Kidney glomerular epithelial cell (primary cell): ENCODE data around the gene FYN.
"Not testable (repeated sequence)": the region's sequence is repeated elsewhere in the genome, so short reads cannot be mapped to it uniquely, and the experiment has no call there.

Source experiments
- DNase-seq: peaks from one replicate; lab custom pipeline; 2025; lab: John Stamatoyannopoulos, UW

Gene FYN

DNA sequence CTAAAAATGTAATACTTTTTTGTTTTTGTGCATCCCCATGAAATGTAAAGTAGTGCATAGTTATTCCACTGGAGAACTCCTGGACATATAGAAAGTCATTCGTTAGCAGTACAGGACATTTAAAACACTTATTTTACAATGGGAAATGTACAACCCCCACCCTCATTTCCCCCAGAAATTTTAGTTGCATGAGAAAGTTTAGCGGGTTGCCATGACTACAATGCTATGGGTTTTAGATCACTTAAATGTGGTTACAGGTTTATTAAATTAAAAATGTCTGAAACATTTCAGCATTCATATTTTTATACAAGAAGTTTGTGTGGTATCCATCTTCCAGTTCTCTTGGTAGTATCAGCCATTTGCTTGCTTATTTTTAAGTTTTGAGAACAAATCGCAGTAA is 212.7 kb downstream of the FYN start:
- DNase-seq: no peak

DNA sequence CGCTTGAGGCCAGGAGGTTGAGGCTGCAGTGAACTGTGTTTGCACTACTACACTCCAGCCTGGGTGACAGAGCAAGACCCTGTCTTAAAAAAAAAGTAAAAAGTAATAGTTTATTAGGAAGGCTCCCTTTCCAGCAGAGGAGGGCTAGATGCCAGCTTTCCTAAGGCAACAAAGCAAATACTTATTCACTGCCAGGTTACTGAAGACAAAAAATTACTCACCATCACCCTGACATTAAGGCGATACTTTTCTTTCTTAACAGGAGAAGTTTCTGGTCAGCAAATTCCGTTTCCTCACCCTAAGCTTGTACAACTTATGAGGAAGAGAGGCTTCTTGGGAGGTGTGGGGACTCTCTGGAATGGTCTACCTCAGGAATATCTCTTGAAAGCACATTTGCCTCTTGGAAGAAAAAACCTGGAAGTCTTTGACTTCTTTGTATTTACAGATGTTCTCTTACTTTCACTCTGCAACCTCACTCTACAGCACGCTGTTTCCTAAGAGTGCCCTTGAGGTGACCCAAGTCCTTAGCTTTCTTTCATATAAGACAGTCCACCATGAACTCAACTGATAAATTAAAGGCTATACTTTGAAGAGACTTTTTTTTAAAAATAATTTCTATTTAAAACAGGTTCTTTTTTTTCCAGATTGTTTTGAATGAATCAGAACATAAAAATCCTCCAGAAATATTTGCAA is 214.6 kb downstream of the FYN start:
- DNase-seq: peak; percentile 5

DNA sequence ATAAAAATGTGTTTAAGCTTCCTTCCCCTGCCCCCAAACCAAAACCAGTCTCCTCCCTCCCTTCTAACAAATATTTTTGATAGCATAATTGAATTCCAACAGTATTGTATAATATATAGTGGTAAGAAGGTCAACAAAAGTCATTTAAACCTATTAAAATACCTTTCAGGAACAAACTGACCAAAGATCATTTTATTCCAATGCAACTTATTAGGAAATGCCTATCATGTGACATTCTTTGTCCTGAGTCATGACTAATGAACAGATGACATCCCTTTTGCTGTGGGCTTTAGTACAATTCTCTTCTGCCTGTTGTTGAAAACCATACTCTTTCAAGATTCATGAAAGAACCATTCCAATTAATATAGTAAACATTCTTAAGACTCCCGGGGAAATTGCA is 216.1 kb downstream of the FYN start:
- peak; percentile 23 for DNase-seq

DNA sequence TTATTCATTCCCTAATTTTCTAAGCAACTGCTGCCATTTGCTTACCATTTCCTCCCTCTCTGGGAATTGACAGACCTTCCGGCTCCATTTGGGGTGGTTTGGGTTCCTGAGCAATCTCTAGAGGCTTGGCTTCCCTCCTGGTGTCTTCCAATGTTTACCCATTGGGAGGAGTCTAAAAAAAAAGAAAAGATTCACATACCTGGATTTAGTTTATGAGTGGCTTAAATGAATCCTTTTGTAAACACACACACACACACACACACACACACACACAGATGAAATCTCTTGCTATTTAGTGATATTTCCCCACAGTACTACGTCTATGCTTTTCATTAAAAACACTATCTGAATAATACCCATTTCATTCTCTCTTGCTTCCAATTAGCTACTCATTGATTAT is 219.3 kb downstream of the FYN start:
- no peak for DNase-seq

DNA sequence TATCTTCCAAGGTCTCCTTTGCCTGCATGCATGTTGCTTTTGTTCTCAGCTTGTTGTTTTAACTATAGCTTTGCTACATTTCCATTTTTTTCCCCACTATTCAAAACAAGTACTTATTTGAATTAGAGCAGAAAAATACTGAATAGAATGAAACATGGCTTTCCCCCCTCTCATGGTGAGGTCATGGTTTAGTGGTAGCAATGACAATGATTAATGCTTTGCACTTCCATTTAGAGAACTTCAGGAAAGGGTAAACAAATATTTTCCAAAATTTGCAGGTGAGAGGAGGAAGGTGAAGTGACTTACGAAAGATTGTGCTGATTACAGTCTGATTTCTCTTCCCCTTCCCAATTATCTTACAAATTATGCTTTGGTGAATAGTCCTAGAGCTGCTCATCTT is 219.8 kb downstream of the FYN start:
- no peak for DNase-seq

DNA sequence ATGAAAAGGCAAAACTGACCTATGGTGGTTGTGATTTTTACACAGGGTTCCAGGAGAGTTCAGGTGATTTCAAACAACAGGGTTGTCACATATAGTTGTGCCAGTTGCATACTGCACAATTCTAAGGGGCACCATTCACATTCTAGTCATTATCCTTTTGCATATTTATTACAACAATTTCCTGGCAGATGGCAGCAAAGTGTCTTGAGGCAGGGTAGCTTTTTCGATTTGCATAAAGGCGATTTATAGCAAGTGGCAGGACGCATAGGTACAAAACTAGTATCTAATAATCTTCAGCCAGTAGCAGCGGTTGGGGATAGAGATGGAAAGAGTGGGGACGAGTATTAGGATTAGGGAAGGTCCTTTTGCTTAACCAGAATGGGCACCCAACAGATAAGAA is 221.1 kb downstream of the FYN start:
- no peak for DNase-seq

DNA sequence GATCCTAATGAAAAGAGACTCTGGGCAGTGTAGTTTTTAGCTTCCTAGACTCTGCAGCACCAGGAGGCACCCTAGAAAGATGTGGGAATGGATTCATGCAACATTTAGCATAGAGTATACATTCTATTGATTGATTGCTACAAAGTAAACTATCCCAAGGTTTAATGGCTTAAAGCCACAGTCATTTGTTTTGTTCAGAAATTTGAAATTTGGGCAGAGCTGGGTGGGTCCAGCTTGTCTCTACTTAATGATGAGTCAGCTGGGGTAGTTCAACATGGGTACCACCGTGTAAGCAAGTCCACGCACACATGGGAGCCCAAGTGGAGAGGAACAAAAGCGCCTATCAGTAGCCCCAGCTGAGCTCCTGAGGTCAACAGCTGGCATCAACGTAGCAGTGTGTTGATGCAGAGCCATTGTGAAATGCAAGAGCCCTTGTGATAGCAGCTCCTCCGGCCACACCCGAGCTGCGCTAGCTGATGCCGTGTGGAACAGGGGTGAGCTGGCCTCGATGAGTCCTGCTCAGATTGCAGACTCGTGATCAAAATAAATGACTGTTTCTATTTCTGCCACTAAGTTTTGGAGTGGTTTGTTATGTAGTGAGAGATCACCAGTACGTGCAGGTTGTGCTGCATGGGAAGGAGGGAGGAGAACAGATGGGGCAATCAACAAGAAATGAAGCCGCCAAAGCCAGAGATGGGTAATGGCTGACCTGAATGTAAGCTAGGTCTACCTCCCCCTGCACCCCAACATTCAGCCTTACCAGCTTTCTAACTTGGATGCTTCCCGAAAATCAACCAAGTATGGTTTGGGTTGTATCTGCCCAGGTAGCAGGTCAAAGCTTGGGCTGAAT is 221.8 kb downstream of the FYN start:
- no peak for DNase-seq

DNA sequence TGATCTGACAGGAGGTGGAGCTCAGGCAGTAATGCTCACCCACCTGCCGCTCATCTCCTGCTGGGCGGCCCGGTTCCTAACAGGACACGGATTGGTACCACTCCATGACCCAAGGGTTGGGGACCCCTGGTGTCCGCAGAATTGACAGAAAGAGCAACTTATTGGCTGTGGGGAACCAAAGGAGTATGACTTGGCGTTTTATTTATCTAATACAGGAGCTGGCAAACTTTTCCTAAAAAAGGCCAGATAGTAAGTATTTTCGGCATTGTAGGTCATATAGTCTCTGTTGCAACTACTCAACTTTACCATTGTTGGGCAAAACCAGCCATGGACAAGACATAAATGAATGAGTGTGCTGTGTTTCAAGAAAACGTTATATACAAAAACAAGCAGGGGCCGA is 223.2 kb downstream of the FYN start:
- DNase-seq: no peak

DNA sequence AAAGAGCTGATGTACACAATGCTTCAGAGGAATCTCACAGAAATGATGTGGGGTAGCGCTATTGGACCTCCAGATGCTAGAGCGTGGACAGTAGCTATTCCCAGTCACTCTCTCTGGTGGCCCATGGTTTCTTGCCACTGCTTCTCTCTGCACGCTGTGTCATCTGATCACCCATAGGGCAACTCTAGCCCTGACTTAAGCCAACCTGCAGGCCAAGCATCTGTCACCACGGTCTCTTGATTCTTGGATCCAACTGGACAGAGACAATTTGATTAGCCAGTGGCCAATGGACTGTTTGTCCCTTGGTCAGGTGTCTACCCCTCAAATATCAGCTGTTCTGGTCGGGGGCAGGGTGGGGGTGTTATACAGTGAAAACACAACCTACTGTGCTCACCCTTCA is 225.2 kb downstream of the FYN start:
- no peak for DNase-seq

DNA sequence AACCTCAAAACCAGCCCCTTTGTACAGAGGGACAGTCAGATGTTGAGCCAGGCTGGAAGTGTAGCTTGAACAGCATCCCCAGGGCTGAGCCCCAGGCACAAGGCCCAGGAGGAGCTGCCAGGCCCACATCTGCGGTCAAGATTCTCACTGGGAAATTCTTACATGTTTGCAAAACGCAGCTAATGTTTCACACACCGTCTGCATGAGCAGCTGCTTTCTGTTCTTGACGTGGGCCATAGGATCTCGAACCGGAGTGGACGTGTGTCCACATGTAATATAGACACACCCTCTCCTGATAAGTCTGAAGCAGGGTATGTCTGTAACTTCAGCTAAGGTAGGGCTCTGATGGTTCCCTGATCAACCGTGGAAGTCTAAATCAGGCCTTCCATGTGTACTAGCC is 226.3 kb downstream of the FYN start:
- DNase-seq: no peak

DNA sequence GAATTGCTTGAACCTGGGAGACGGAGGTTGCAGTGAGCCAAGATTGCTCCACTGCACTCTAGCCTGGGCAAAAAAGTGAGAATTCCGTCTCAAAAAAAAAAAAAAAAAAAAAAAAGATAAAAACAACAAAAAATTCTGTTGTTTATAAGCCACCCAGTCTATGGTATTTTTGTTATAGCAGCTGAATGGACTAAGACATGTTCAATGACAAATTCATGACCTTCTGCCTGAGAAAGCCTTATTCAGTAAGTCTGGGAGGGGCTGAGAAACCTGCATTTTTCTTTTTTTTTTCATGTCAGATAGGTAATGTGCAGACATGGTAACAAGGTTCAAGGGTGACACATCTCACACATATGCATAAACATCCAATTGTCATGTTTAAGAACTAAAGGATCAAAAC is 227.2 kb downstream of the FYN start:
- DNase-seq: no peak

DNA sequence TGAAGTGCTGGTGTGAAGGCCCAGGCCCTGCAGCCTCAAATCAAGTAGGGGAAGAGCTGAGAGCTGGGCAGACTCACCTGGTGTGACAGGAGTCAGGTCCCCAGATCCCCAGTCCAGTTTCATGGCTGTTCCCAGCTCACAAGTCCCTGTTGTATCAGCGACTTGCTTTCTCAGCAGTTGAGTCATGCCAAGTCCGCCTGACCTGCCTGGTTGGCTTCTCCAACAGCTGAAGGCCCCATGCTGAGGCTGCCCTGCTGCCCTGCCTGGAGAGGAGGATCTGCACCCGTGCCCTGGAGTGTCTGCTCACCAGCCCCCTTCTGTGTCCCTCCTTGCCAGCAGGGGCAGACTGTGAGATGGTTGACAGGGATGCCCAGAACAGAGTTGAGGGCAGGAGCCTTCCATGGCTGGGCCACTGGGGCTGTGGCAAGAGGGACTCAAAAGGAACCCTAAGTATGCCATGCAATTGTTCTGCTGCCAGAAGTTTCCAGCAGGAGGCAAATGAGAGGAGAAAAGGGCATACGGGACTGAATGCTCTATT is 228.3 kb downstream of the FYN start:
- DNase-seq: no peak

DNA sequence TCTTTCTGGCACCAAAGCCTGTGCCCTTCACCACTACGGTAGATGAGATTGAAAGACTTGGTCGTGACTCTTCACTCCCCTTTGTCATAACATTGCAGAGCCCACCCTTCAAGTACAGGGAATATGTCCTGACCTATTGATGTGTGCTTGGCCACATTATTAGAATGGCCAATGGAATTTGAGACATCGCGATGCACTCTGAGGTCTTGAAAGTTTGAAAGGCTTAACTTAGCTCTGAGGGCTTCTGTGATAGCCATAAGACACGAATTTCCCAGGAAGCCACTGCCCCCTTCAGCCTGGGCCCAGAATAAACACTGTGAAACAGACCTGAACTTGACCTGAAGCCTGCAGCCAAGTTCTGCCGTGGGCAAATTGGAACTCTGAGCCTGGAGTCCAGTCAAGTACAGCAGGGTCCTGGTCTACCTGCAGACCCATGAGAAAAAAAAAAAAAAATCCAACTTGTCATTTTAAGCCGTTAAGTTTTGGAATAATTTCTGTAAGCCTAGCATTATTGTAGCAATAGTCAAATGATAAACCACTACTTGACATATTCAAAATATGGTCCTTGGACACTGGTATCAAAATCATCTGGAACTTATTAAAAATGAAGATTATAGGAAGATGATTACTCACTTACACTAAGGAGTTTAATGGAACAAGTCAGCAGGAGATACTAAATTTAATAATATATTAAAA is 230.6 kb downstream of the FYN start:
- DNase-seq: peak; percentile 38

DNA sequence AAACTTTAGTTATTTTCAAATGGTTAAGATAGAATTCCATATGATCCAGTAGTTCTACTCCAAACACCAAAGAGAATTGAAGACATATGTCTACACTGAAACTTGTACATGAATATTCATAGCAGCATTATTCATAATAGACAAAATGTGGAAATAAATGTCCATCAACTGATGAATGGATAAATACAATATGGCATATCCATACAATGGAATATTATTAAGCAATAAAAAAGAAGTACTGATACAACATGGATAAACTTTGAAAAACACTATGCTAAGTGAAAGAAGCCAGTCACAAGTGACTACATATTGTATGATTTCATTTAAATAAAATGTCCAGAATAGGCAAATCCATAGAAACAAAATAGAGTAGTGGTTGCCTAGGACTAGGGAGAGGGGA is 234.0 kb downstream of the FYN start:
- no peak for DNase-seq

DNA sequence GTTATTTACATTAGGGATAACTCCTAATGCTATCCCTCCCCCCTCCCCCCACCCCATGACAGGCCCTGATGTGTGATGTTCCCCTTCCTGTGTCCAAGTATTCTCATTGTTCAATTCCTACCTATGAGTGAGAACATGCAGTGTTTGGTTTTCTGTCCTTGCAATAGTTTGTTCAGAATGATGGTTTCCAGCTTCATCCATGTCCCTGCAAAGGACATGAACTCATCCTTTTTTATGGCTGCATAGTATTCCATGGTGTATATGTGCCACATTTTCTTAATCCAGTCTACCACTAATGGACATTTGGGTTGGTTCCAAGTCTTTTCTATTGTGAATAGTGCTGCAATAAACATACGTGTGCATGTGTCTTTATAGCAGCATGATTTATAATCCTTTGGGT is 238.3 kb downstream of the FYN start:
- not testable (repeated sequence) for DNase-seq

DNA sequence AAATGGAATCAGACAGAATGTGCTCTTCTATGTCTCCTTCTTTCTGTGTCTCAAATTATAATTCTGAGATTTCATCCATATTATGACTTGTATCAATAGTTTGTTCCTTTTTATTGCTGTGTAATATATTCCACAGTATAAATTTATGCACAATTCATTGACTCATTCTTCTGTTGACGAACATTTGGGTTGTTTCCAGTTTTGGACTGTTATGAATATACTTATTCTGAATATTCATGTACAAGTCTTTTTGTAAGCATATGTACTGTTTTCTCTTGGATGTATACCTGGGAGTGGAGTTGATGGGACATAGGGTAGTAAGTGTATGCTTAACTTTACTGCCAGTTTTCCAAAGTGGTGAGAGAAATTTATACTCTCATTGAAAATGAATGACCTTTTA is 239.4 kb downstream of the FYN start:
- no peak for DNase-seq

DNA sequence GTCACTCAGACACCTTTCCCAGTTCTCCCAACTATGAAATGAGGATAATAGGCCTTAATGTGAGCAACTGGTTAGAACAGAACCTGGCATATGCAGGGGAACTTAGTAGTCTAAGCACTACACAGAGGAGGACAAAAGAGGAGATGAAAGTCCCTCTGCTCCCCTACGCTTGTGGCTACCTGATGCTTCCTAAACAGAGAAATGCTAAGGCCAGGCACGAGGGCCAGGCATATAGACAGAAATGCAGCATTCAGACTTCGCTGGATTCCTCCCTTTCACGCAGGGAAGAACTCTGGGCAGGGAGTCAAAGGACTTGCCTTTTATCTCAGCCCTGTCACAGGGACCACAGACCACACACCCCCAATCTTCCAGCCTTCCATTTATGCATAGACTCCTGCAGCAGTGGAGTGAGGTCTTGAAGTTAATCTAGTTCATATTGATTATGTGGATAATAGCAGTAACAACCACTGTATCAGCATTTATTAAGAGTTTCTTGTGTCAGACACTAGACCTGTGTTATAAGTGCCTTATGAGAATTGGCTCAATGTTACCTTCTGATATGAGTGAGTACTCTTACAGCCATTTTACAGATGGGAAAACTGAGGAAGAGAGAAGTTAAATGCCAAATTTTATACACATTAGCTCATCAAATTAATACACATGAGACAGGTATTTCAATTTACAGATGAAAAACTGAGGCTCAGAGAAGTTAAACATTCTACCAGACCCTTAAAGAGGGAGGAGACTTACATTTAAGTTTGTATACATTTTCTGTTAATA is 240.6 kb downstream of the FYN start:
- DNase-seq: no peak

DNA sequence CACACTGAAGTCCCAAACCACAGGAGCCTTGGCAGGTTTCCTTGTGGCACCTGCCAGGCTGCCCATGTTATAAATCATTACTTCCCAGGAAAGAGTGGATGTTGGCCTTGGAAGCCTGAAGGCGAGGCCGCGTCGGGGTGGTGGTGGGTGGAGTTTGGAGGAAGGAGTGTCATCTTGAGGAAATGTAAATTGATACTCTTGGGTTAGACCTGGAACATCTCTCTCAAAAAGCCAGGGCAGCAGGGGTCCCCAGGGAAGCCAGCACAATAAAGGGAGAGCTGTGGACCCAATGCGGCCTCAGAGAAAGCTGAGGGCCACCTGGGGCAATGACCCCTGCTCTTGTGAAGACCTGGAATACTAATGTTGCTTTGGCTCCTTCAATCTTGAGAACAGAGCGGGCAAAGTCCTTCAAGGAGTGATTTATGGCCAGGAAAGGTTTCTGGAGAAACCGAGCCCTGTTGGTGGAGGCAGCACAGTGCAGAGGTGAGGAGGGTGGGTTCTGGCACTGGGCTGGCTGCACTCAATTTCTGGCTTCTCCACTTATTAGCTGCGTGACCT is 241.3 kb downstream of the FYN start:
- DNase-seq: no peak

DNA sequence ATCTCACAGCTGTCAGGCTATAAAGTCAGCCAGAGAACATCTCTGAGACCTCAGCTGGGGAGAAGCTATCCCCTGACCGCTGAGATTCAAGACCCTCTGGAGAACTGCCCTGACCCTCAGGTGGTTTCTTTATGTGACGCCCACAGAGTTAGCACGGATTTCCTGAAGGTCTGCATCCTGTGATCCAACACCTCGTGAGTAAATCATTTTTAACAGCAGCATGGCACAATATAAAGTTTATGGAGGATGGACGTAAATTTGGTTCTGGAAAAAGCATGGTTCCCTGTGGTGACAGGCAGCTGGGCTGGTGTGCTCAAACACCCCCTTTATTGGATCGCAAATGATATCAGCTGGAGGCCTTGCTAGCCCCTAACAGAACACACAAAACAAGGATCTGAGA is 242.2 kb downstream of the FYN start:
- no peak for DNase-seq

DNA sequence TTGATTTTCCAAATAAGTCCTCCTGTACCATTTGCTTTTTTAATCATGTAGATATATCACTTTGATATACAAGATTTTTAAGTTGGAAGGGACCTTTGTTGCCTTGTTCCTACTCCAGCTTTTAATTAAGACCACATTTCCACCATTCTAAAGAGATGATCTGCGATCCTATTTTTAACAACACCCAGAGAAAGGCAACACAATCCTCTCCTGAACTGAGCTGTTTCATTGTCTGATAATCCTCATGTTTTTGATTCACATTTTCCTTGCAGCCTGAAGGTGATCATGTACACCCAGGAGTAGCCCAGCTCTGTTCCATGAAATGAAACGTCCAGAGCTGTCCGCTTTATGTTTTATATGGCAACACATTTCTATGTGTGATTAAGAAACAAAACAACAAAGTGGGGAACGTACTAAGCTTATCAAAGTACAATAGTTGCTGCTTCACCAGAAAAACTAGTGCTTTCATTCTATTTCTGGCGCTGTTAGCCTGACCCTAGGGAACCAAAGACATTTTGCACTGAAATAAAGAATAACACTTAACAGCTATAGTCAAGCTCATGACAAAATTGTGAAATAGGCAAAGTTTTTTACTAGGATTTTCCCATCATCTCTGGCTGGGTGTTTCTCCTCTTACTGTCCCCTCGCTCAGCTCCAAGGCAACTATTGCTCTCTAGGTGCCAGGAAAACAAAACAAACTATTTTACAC is 245.0 kb downstream of the FYN start:
- no peak for DNase-seq

DNA sequence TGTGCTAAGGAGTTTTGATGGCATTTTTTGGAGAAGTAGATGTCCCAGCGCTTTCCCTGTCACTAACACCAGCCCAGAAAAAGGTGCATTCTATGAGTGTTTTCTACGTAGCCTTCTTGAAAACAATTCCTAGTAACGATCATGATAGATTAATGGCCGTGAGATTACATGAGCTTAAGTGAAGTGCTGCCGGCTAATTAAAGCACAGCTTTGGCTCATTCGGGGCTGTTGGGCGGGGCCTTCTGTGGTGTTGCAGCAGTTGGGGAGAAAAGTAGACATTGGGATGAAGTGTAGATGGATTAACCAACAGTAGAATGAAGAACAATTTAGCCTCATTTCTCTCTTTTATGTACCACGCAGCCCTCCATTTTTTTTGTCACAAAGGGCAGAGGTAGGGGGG is 246.8 kb downstream of the FYN start:
- no peak for DNase-seq
